ENCODE measurements around the gene ZBTB7C.

DNA sequence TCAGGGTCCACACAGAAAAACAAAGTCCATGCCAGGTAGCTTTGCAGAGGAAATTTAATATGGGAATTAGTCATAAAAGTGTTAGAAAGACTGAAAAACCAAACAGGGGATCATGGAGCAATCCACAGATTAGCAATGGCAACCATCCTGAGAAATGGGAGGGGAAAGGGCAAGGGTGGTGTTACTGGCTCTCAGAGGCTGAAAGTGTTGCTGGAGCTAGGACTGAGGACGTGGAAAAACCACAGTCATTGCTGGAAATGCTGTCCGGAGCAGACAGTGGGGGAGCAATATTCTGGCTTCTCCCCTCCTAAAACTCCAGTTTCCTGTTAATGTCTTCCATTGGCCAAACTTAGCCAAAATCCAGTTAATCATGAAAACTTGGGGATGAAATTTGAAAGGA lies 172.4 kb downstream of the ZBTB7C start:
- TF ChIP-seq, protein P1, sequence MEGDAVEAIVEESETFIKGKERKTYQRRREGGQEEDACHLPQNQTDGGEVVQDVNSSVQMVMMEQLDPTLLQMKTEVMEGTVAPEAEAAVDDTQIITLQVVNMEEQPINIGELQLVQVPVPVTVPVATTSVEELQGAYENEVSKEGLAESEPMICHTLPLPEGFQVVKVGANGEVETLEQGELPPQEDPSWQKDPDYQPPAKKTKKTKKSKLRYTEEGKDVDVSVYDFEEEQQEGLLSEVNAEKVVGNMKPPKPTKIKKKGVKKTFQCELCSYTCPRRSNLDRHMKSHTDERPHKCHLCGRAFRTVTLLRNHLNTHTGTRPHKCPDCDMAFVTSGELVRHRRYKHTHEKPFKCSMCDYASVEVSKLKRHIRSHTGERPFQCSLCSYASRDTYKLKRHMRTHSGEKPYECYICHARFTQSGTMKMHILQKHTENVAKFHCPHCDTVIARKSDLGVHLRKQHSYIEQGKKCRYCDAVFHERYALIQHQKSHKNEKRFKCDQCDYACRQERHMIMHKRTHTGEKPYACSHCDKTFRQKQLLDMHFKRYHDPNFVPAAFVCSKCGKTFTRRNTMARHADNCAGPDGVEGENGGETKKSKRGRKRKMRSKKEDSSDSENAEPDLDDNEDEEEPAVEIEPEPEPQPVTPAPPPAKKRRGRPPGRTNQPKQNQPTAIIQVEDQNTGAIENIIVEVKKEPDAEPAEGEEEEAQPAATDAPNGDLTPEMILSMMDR (IDR thresholded peaks at IDR 0.05) = no peak
- no peak for TF ChIP-seq POLR2AphosphoS5 (IDR thresholded peaks at IDR 0.05; ENCODE audit: low read depth, low read length)
- TF ChIP-seq MAX (IDR thresholded peaks at IDR 0.05; ENCODE audit: low read depth) = no peak
- no peak for TF ChIP-seq RFX5 (IDR thresholded peaks at IDR 0.05; ENCODE audit: low read length)
- no peak for TF ChIP-seq RAD21 (IDR thresholded peaks at IDR 0.05; ENCODE audit: low read length)
- no peak for TF ChIP-seq RCOR1 (IDR thresholded peaks at IDR 0.05; ENCODE audit: low read length)
- TF ChIP-seq SIN3A (IDR thresholded peaks at IDR 0.05; ENCODE audit: borderline replicate concordance, low read depth, low read length) = no peak
- no peak for TF ChIP-seq MXI1 (IDR thresholded peaks at IDR 0.05; ENCODE audit: low read depth, low read length)
- TF ChIP-seq NFIC (IDR thresholded peaks at IDR 0.05; ENCODE audit: borderline replicate concordance) = no peak
- TF ChIP-seq EZH2phosphoT487 (IDR thresholded peaks at IDR 0.05; ENCODE audit: borderline replicate concordance, low read depth) = no peak
- no peak for TF ChIP-seq SMC3 (IDR thresholded peaks at IDR 0.05; ENCODE audit: low read depth, low read length)

Measured in SK-N-SH (cell line).